Measurements from ENCODE around the gene DYRK1B.

DNA sequence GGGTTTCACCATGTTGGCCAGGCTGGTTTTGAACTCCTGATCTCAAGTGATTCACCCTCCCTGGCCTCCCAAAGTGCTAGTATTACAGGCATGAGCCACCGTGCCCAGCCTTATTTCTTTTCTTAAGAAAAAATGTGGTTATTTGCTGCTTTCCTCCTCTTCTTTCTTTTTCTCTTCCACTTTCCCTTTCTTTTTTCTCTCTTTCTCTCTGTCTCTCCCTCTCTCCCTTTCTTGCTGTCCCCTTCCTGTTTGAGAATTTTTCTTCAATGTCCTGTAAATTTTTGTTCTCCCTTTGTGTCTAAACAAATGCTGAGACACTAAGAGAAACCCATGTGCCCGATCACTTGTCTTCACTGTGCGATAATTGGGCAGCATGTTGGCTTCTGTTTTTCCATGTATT, 53.1 kb downstream of the DYRK1B start:
- TF ChIP-seq, protein P1, sequence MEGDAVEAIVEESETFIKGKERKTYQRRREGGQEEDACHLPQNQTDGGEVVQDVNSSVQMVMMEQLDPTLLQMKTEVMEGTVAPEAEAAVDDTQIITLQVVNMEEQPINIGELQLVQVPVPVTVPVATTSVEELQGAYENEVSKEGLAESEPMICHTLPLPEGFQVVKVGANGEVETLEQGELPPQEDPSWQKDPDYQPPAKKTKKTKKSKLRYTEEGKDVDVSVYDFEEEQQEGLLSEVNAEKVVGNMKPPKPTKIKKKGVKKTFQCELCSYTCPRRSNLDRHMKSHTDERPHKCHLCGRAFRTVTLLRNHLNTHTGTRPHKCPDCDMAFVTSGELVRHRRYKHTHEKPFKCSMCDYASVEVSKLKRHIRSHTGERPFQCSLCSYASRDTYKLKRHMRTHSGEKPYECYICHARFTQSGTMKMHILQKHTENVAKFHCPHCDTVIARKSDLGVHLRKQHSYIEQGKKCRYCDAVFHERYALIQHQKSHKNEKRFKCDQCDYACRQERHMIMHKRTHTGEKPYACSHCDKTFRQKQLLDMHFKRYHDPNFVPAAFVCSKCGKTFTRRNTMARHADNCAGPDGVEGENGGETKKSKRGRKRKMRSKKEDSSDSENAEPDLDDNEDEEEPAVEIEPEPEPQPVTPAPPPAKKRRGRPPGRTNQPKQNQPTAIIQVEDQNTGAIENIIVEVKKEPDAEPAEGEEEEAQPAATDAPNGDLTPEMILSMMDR (IDR thresholded peaks at IDR 0.05; ENCODE audit: poor library complexity, severe bottlenecking), result no peak
- TF ChIP-seq MXI1 (conservative IDR thresholded peaks at IDR 0.05; ENCODE audit: poor library complexity, severe bottlenecking), result no peak
- TF ChIP-seq EZH2 (IDR thresholded peaks at IDR 0.05; ENCODE audit: borderline replicate concordance, insufficient read depth, low read length, poor library complexity, severe bottlenecking), result no peak
- no peak for TF ChIP-seq POLR2AphosphoS5 (IDR thresholded peaks at IDR 0.05)
- no peak for TF ChIP-seq EP300 (conservative IDR thresholded peaks at IDR 0.05; ENCODE audit: poor library complexity, severe bottlenecking)
- TF ChIP-seq, protein P2, sequence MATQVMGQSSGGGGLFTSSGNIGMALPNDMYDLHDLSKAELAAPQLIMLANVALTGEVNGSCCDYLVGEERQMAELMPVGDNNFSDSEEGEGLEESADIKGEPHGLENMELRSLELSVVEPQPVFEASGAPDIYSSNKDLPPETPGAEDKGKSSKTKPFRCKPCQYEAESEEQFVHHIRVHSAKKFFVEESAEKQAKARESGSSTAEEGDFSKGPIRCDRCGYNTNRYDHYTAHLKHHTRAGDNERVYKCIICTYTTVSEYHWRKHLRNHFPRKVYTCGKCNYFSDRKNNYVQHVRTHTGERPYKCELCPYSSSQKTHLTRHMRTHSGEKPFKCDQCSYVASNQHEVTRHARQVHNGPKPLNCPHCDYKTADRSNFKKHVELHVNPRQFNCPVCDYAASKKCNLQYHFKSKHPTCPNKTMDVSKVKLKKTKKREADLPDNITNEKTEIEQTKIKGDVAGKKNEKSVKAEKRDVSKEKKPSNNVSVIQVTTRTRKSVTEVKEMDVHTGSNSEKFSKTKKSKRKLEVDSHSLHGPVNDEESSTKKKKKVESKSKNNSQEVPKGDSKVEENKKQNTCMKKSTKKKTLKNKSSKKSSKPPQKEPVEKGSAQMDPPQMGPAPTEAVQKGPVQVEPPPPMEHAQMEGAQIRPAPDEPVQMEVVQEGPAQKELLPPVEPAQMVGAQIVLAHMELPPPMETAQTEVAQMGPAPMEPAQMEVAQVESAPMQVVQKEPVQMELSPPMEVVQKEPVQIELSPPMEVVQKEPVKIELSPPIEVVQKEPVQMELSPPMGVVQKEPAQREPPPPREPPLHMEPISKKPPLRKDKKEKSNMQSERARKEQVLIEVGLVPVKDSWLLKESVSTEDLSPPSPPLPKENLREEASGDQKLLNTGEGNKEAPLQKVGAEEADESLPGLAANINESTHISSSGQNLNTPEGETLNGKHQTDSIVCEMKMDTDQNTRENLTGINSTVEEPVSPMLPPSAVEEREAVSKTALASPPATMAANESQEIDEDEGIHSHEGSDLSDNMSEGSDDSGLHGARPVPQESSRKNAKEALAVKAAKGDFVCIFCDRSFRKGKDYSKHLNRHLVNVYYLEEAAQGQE (IDR thresholded peaks at IDR 0.05; ENCODE audit: borderline replicate concordance), result no peak
